Left lung (tissue), 10 donors: ENCODE measurements around the gene PGM3. TPM values are rescaled to one million over a fixed set of nuclear protein-coding genes. Genes with fewer than 3 reads are reported as not detected.

ENCODE experiments used
- ATAC-seq: fragments of 200-7000 bp; cut with Tn5 transposase; one replicate; pipeline ENCODE4 v1.9.1; 2020; ENCODE audit warnings: moderate library complexity
- DNase-seq, 4 donors: peaks; one replicate each; pipeline ENCODE4 v3.0.0-alpha.2; 2013 to 2020
- H3K27ac ChIP-seq, 2 donors: fragments of 200-600 bp; sonication (generic) in 1 of 2; one replicate each; pipeline versions ENCODE4 v1.5.0 to v1.8.0; 2020 to 2021
- H3K27me3 ChIP-seq, 2 donors: fragments of 200-600 bp; sonication (generic) in 1 of 2; one replicate each; pipeline versions ENCODE4 v1.5.0 to v1.8.0; 2020 to 2021
- H3K36me3 ChIP-seq, 2 donors: fragments of 200-600 bp; sonication (generic) in 1 of 2; one replicate each; pipeline versions ENCODE4 v1.5.0 to v1.8.0; 2020 to 2021
- H3K4me1 ChIP-seq, 2 donors: fragments of 200-600 bp; one replicate each; pipeline ENCODE4 v1.8.0; 2021
- H3K4me3 ChIP-seq, 2 donors: fragments of 200-600 bp; sonication (generic) in 1 of 2; one replicate each; pipeline versions ENCODE4 v1.5.0 to v1.8.0; 2020 to 2021; ENCODE audit warnings: mild to moderate bottlenecking in 1 of 2
- H3K9me3 ChIP-seq, 2 donors: fragments of 200-600 bp; sonication (generic) in 1 of 2; one replicate each; pipeline versions ENCODE4 v1.5.0 to v1.8.0; 2020 to 2021
- CTCF ChIP-seq, 2 donors: fragments of 200-600 bp; sonication (generic) in 1 of 2; IDR thresholded peaks; one replicate each; pipeline versions ENCODE4 v1.5.0 to v1.8.0; 2021; ENCODE audit warnings: antibody characterized with exemption in 2 of 2
- intact Hi-C, 2 donors: fragments of 100-400 bp; cut with DNase I; formaldehyde crosslinking; loops; one replicate each; pipeline versions ENCODE4 v1.11.2 to v1.14.2; 2022
- polyA plus RNA-seq, 6 donors: library from polyadenylated mRNA; unstranded; fragments of 120-200 nt; gene quantifications; one replicate each; pipeline ENCODE4 v1.2.1, GENCODE V29; 2013; ENCODE audit not compliant: insufficient read length in 6 of 6
- total RNA-seq, 2 donors: library from RNA; stranded (reverse); fragmentation: NEBNext Ultra II Directional; extraction: Animal tissue kit (Norgen Biotek cat#: 25700); gene quantifications; one replicate each; pipeline ENCODE4 v1.2.1, GENCODE V29; 2021
- donor health status: DM: no; HTN: yes; CAD: no.
- donor health status: DM: no; HTN: no; CAD: no.

PGM3 gene
- total and polyA plus RNA-seq, 8 donors = 44.0 to 86.5 (median 73.7) TPM

GRCh38 chr6:83169106-83169505 lies 24.0 kb downstream of the PGM3 start:
- DNase-seq (no peak), ATAC-seq (no peak)
- no peaks in the 10 kb centered on the region for H3K9me3 ChIP-seq
- no peak overlapping the region for H3K4me3 ChIP-seq
- H3K36me3 ChIP-seq = peaks cover 5 to 100% of the 10 kb centered on the region in 2 donors
- TF ChIP-seq CTCF (IDR thresholded peaks at IDR 0.05) = no peak
- intact Hi-C loops = no loop called here
- no peaks in the 10 kb centered on the region for H3K4me1 ChIP-seq
- no peaks in the 10 kb centered on the region for H3K27me3 ChIP-seq
- no peak overlapping the region for H3K27ac ChIP-seq

GRCh38 chr6:83168556-83168955 lies 24.5 kb downstream of the PGM3 start:
- no peak for ATAC-seq
- H3K4me1 ChIP-seq = no peaks in the 10 kb centered on the region
- no peak for TF ChIP-seq CTCF (IDR thresholded peaks at IDR 0.05)
- peaks cover 5 to 97% of the 10 kb centered on the region in 2 donors for H3K36me3 ChIP-seq
- intact Hi-C loops = no loop called here
- no peaks in the 10 kb centered on the region for H3K27me3 ChIP-seq
- DNase-seq = no peak
- H3K9me3 ChIP-seq = no peaks in the 10 kb centered on the region
- H3K4me3 ChIP-seq = no peak overlapping the region
- no peak overlapping the region for H3K27ac ChIP-seq

- no peaks in the 10 kb centered on the region for H3K4me1 ChIP-seq
- no peaks in the 10 kb centered on the region for H3K27me3 ChIP-seq
- intact Hi-C loops = no loop called here
- no peaks in the 10 kb centered on the region for H3K9me3 ChIP-seq
- ATAC-seq = no peak
- H3K27ac ChIP-seq = no peak overlapping the region
- TF ChIP-seq CTCF (IDR thresholded peaks at IDR 0.05) = no peak
- peaks cover 5 to 97% of the 10 kb centered on the region in 2 donors for H3K36me3 ChIP-seq
- H3K4me3 ChIP-seq = no peak overlapping the region
- DNase-seq = no peak
These were observed 25.3 kb downstream of the PGM3 start for GRCh38 chr6:83167726-83168278.

GRCh38 chr6:83160167-83160566 lies 32.9 kb downstream of the PGM3 start:
- TF ChIP-seq CTCF (IDR thresholded peaks at IDR 0.05) = no peak
- intact Hi-C loops = no loop called here
- Histone ChIP-seq H3K4me3 (no peak overlapping the region), H3K27ac (no peak overlapping the region), H3K9me3 (no peaks in the 10 kb centered on the region), H3K36me3 (peaks cover 0 to 82% of the 10 kb centered on the region in 2 donors), H3K27me3 (no peaks in the 10 kb centered on the region), H3K4me1 (no peaks in the 10 kb centered on the region)
- no peak for ATAC-seq
- no peak for DNase-seq

GRCh38 chr6:83155794-83156193 lies 37.3 kb downstream of the PGM3 start:
- H3K9me3 ChIP-seq = no peaks in the 10 kb centered on the region
- no peak overlapping the region for H3K27ac ChIP-seq
- H3K27me3 ChIP-seq = no peaks in the 10 kb centered on the region
- no peak for TF ChIP-seq CTCF (IDR thresholded peaks at IDR 0.05)
- intact Hi-C loops = no loop called here
- ATAC-seq (no peak), DNase-seq (no peak)
- no peaks in the 10 kb centered on the region for H3K4me1 ChIP-seq
- H3K4me3 ChIP-seq = no peak overlapping the region
- H3K36me3 ChIP-seq = peaks cover 0 to 95% of the 10 kb centered on the region in 2 donors
